GM12878 (cell line): ENCODE results near the gene SETBP1. TPM values are rescaled to one million over a fixed set of nuclear protein-coding genes. Genes with fewer than 3 reads are reported as not detected.

Source experiments
- ATAC-seq: fragments of 200-7000 bp; cut with Tn5 transposase; 3 replicates; pipeline ENCODE4 v1.9.1; 2020; ENCODE audit warnings: mild to moderate bottlenecking, moderate library complexity
- BruUV-seq: library from RNA; stranded (reverse); fragments of 400-500 nt; replicated peaks from 2 replicates; lab custom pipeline; 2021; lab: Mats Ljungman, UMichigan
- CTCF ChIA-PET: fragments of 300-600 bp; sonication (Branson Sonifier 250); formaldehyde crosslinking; extraction: SDS; loops from one replicate; lab custom pipeline; 2021; ENCODE audit warnings: inconsistent platforms; lab: Yijun Ruan, JAX
- POLR2A ChIA-PET: fragments of 350-600 bp; formaldehyde crosslinking; extraction: SDS; loops from one replicate; lab custom pipeline; 2021; ENCODE audit warnings: inconsistent platforms; lab: Charles Lee
- RAD21 ChIA-PET: fragments of 300-600 bp; sonication (Branson Sonifier 250); formaldehyde crosslinking; loops from one replicate; lab custom pipeline; 2023; ENCODE audit warnings: antibody characterized with exemption; ENCODE audit not compliant: unreplicated experiment; lab: Charles Lee
- SMC1A ChIA-PET: fragments of 300-600 bp; sonication (Branson Sonifier 250); formaldehyde crosslinking; loops from one replicate; lab custom pipeline; 2023; ENCODE audit not compliant: unreplicated experiment, uncharacterized antibody; lab: Charles Lee
- DNase-seq: peaks from one replicate; pipeline ENCODE4 v3.0.0-alpha.2; 2011; ENCODE audit warnings: low read depth, low spot score
- FAIRE-seq: peaks from 3 replicates; lab custom pipeline; 2011; peaks lifted over from hg19 to GRCh38; lab: Jason Lieb, UNC
- H2AFZ ChIP-seq: 2 replicates; pipeline ENCODE4 v1.6.0; 2011; ENCODE audit warnings: low read depth, low read length, control low read depth; ENCODE audit not compliant: control insufficient read depth
- H3K27ac ChIP-seq: 2 replicates; pipeline ENCODE4 v1.5.1; 2011; ENCODE audit warnings: control low read depth; ENCODE audit not compliant: control insufficient read depth, insufficient read depth
- H3K27me3 ChIP-seq, 2 experiments: replicated peaks in 1 of 2; 2 replicates each; pipeline versions ENCODE4 v1.6.0 to v1.6.1; 2011; ENCODE audit warnings: low read length in 1 of 2; ENCODE audit not compliant: control insufficient read depth in 2 of 2, insufficient read depth in 2 of 2
- H3K36me3 ChIP-seq, 2 experiments: 2 replicates each; pipeline ENCODE4 v1.5.1; 2011; ENCODE audit warnings: low read length in 1 of 2; ENCODE audit not compliant: control insufficient read depth in 2 of 2, insufficient read depth in 2 of 2
- H3K4me1 ChIP-seq: 2 replicates; pipeline ENCODE4 v1.6.1; 2011; ENCODE audit warnings: mild to moderate bottlenecking, low read length, moderate library complexity, mixed read lengths; ENCODE audit not compliant: control insufficient read depth, insufficient read depth
- H3K4me2 ChIP-seq: 2 replicates; pipeline ENCODE4 v1.6.0; 2011; ENCODE audit warnings: control low read depth; ENCODE audit not compliant: control insufficient read depth, insufficient read depth
- H3K4me3 ChIP-seq: fragments of 200-600 bp; sonication (generic); 2 replicates; pipeline ENCODE4 v1.5.1; 2016
- H3K79me2 ChIP-seq: 2 replicates; pipeline ENCODE4 v1.6.0; 2011; ENCODE audit warnings: low read length; ENCODE audit not compliant: control insufficient read depth, insufficient read depth
- H3K9ac ChIP-seq: 2 replicates; pipeline ENCODE4 v1.8.0; 2011; ENCODE audit warnings: low read length, control low read depth, mixed read lengths; ENCODE audit not compliant: control insufficient read depth, insufficient read depth
- H3K9me3 ChIP-seq: replicated peaks from 3 replicates; pipeline ENCODE4 v1.5.1; 2011; ENCODE audit warnings: mild to moderate bottlenecking, low read length; ENCODE audit not compliant: control insufficient read depth, insufficient read depth
- H4K20me1 ChIP-seq: 2 replicates; pipeline ENCODE4 v1.6.0; 2011; ENCODE audit not compliant: control insufficient read depth, insufficient read depth
- ATF7 ChIP-seq: fragments of 450-650 bp; IDR thresholded peaks from 2 replicates; pipeline ENCODE4 v1.6.1; 2016; ENCODE audit warnings: low read depth, mild to moderate bottlenecking
- CEBPB ChIP-seq, 2 experiments: fragments of 150-350 bp in 1 of 2; IDR thresholded peaks; 2 replicates each; pipeline ENCODE4 v1.6.1; 2012 to 2014; ENCODE audit warnings: low read depth in 2 of 2, low read length in 2 of 2, borderline replicate concordance in 1 of 2, inconsistent platforms in 1 of 2
- KDM1A ChIP-seq: fragments of 200-600 bp; sonication (generic); IDR thresholded peaks from 2 replicates; pipeline ENCODE4 v1.6.1; 2016; ENCODE audit warnings: borderline replicate concordance
- SREBF1 ChIP-seq: IDR thresholded peaks from 2 replicates; pipeline ENCODE4 v1.6.1; 2012; ENCODE audit warnings: mild to moderate bottlenecking, low read length
- TAF1 ChIP-seq: IDR thresholded peaks from 2 replicates; pipeline ENCODE4 v1.6.1; 2011; ENCODE audit warnings: mild to moderate bottlenecking, low read depth, low read length, borderline replicate concordance
- ZZZ3 ChIP-seq: IDR thresholded peaks from 2 replicates; pipeline ENCODE4 v1.6.1; 2011; ENCODE audit warnings: low read depth; ENCODE audit not compliant: control insufficient read depth, insufficient read length
- WGBS: methylation state at CpG from one replicate; pipeline ENCODE4 v1.1.6; 2016; ENCODE audit warnings: low lambda C conversion rate; ENCODE audit not compliant: insufficient replicate concordance, insufficient coverage; ENCODE audit errors: missing lambda C conversion rate; 5-methylcytosine and 5-hydroxymethylcytosine counted together
- in situ Hi-C: fragments of 300-500 bp; cut with MboI; formaldehyde crosslinking; loops from 9 replicates; pipeline ENCODE4 v1.14.3; 2018; ENCODE audit warnings: mixed read lengths
- intact Hi-C: fragments of 100-400 bp; cut with micrococcal nuclease; formaldehyde crosslinking; loops from one replicate; pipeline ENCODE4 v1.14.2; 2022; ENCODE audit not compliant: unreplicated experiment
- polyA plus RNA-seq, 11 experiments: library from polyadenylated mRNA; depleted of rRNA in 4 of 11; unstranded in 6 of 11; stranded (reverse) in 5 of 11; fragments of >200 nt; fragmentation: Nextera tagmentation in 4 of 11; fragmentation: Illumina TruSeq in 1 of 11; extraction: Ambion mirVana in 4 of 11; extraction: Trizol in 1 of 11; gene quantifications; 1 replicate in 1 of 11; 2 replicates in 10 of 11; pipeline versions ENCODE4 v1.2.1 to v1.2.3, GENCODE V29; 2011 to 2016; ENCODE audit warnings: inconsistent platforms in 2 of 11, missing spikeins in 2 of 11, low read depth in 1 of 11
- total RNA-seq, 4 experiments: library from RNA; depleted of rRNA in 3 of 4; stranded (reverse); fragments of >200 nt in 3 of 4; fragmentation: Illumina TruSeq in 1 of 4; extraction: Trizol in 1 of 4; gene quantifications; 2 replicates each; pipeline versions ENCODE4 v1.2.1 to v1.2.3, GENCODE V29; 2013 to 2021
- TF ChIP-seq, protein P1 (sequence below): fragments of 450-650 bp; IDR thresholded peaks from 2 replicates; pipeline ENCODE4 v1.6.1; 2018; ENCODE audit warnings: mild to moderate bottlenecking, low read depth, moderate library complexity; ENCODE audit not compliant: partially characterized antibody

Gene SETBP1
- total and polyA plus RNA-seq, 10 of the 15 experiments (the other 5 are each of a cell fraction or from before 2014, with no cell fraction given): 0.99 to 29.7 (median 8.3) TPM

DNA sequence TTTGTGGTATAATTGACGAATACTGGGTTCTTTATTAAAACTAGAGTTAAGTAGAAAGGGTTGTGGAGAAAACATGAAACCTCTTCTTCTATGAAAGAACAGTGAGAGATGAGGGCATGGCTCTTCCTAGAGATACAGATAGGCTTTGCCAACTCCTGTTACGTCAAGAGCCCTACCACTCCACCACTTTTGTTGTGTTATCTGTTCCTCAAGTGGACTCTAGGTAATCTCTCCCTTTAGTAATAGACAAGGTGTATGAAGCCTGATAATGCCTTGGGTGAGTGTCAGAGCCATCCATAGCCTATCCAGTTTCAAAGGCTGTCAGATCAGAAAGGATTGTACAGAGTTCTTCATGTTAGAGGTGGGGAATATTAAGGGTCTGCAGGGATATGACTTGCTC, 176.4 kb downstream of the SETBP1 start:
- no peak overlapping the region for H3K9ac ChIP-seq
- RAD21 ChIA-PET: interaction anchor here (1.3 to 1.8 kb wide), 2 partner anchors 28 to 99 kb away, joined by 3 to 4 read pairs; no protein-coding TSS in a partner anchor
- POLR2A ChIA-PET: interaction anchor here (0.6 to 1.2 kb wide), 2 partner anchors 10 to 81 kb away, joined by 3 to 4 read pairs; no protein-coding TSS in a partner anchor
- H3K79me2 ChIP-seq: no peaks in the 10 kb centered on the region
- no peaks in the 10 kb centered on the region for H4K20me1 ChIP-seq
- SMC1A ChIA-PET: interaction anchor here (0.6 to 2.4 kb wide), 6 partner anchors 10 to 89 kb away, joined by 3 to 9 read pairs (median 4); no protein-coding TSS in a partner anchor
- H3K4me2 ChIP-seq: no peak overlapping the region
- no peak for ATAC-seq
- no TSS peak for BruUV-seq
- H3K4me3 ChIP-seq: no peak overlapping the region
- H3K4me1 ChIP-seq: peaks cover 6% of the 10 kb centered on the region; the same call in 1 of the 2 replicates
- H3K27ac ChIP-seq: no peak overlapping the region
- in situ Hi-C loops (no loop called here), intact Hi-C loops (no loop called here)
- CTCF ChIA-PET: interaction anchor here (1.1 kb wide), 1 partner anchor 22 kb away, joined by 4 read pairs; no protein-coding TSS in a partner anchor
- H3K36me3 ChIP-seq: no peaks in the 10 kb centered on the region
- no peak for DNase-seq
- H3K27me3 ChIP-seq: no peaks in the 10 kb centered on the region
- TF ChIP-seq, protein P1, sequence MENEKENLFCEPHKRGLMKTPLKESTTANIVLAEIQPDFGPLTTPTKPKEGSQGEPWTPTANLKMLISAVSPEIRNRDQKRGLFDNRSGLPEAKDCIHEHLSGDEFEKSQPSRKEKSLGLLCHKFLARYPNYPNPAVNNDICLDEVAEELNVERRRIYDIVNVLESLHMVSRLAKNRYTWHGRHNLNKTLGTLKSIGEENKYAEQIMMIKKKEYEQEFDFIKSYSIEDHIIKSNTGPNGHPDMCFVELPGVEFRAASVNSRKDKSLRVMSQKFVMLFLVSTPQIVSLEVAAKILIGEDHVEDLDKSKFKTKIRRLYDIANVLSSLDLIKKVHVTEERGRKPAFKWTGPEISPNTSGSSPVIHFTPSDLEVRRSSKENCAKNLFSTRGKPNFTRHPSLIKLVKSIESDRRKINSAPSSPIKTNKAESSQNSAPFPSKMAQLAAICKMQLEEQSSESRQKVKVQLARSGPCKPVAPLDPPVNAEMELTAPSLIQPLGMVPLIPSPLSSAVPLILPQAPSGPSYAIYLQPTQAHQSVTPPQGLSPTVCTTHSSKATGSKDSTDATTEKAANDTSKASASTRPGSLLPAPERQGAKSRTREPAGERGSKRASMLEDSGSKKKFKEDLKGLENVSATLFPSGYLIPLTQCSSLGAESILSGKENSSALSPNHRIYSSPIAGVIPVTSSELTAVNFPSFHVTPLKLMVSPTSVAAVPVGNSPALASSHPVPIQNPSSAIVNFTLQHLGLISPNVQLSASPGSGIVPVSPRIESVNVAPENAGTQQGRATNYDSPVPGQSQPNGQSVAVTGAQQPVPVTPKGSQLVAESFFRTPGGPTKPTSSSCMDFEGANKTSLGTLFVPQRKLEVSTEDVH: no peak
- no peak for TF ChIP-seq ATF7
- no peak for TF ChIP-seq KDM1A
- no peak for TF ChIP-seq CEBPB (IDR thresholded peaks at IDR 0.05; ENCODE audit: borderline replicate concordance in 1 of 2, low read depth in 2 of 2, low read length in 2 of 2)
- TF ChIP-seq ZZZ3: no peak
- no peak for TF ChIP-seq SREBF1
- TF ChIP-seq TAF1: no peak
- H3K9me3 ChIP-seq: no peaks in the 10 kb centered on the region
- WGBS: 39% methylated on average over 2 of the region's 2 CpGs
- H2AFZ ChIP-seq: no peak overlapping the region
- no peak for FAIRE-seq
